ENCODE results near the gene PDCD5. TPM values are rescaled to one million over a fixed set of nuclear protein-coding genes. Genes with fewer than 3 reads are reported as not detected.
"Not testable (repeated sequence)": the region's sequence is repeated elsewhere in the genome, so short reads cannot be mapped to it uniquely, and the experiment has no call there.

The PDCD5 gene
- total RNA-seq, 2 donors from 2014 or later, result 47.5 to 53.7 TPM

DNA sequence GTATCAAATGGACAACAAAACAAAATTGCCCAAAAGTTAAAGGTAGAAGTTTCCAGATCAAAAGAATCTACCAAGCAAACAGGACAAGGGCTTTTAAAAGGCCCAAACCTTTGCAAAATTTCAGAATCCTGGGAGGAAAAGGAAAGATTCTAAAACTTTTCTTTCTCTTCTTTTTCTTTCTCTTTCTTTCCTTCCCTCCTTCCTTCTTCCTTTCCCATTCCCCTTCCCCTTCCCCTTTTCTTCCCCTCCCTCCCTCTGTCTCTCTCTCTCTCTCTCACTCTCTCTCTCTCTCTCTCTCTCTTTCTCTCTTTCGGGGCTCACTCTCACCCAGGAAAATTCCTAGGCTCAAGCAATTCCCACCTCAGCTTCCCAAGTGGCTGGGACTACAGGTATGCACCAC is 4.2 kb upstream of the PDCD5 start:
- Histone ChIP-seq H3K9me3 (no peaks in the 10 kb centered on the region), H3K27ac (no peak overlapping the region), H3K4me1 (peaks cover 6% of the 10 kb centered on the region), H3K27me3 (no peaks in the 10 kb centered on the region), H3K4me3 (no peak overlapping the region), H3K36me3 (replicated peaks in 1 of 2; ENCODE audit: insufficient read depth in 1 of 2, low read depth in 2 of 2) (no peaks in the 10 kb centered on the region)
- ATAC-seq, result no peak
- WGBS, 2 donors, result 76 to 78% methylated on average over 1 of the region's 1 CpG
- TF ChIP-seq POLR2A (IDR thresholded peaks at IDR 0.05), result no peak
- TF ChIP-seq, protein P1, sequence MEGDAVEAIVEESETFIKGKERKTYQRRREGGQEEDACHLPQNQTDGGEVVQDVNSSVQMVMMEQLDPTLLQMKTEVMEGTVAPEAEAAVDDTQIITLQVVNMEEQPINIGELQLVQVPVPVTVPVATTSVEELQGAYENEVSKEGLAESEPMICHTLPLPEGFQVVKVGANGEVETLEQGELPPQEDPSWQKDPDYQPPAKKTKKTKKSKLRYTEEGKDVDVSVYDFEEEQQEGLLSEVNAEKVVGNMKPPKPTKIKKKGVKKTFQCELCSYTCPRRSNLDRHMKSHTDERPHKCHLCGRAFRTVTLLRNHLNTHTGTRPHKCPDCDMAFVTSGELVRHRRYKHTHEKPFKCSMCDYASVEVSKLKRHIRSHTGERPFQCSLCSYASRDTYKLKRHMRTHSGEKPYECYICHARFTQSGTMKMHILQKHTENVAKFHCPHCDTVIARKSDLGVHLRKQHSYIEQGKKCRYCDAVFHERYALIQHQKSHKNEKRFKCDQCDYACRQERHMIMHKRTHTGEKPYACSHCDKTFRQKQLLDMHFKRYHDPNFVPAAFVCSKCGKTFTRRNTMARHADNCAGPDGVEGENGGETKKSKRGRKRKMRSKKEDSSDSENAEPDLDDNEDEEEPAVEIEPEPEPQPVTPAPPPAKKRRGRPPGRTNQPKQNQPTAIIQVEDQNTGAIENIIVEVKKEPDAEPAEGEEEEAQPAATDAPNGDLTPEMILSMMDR (IDR thresholded peaks at IDR 0.05), result no peak
- DNase-seq, result no peak
- intact Hi-C loops (cut with DNase I), result no loop called here

DNA sequence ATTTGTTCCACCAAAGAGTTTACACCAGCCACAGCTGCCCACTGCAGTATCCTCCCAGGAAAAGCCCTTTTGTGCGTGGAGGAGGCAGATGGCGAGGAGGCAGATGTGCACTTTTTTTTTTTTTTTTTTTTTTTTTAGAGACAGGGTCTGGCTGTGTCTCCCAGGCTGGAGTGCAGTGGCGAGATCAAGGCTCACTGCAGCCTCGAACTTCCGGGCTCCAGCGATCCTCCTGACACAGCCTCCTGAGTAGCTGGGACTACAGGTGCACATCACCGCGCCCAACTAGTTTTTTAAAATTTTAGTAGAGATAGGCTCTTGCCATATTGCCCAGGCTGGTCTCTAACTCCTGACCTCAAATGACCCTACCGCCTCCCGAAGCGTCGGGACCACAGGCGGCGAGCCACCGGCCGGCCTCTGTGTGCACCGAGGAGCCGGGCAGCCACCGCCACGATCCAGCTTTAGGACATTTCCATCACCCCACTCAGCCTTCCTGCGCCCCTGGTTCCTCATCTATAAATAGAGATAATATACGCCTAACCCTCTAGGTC is 563 bp upstream of the PDCD5 start:
- DNase-seq (no peak), ATAC-seq (peak; percentile 20)
- H3K27ac ChIP-seq, result peak overlapping the region in 2 of 4 donors; percentile 84 to 87
- TF ChIP-seq POLR2A (IDR thresholded peaks at IDR 0.05), result no peak
- TF ChIP-seq, protein P1 (IDR thresholded peaks at IDR 0.05), result no peak
- intact Hi-C loops (cut with DNase I), result no loop called here
- H3K27me3 ChIP-seq, result no peaks in the 10 kb centered on the region
- H3K36me3 ChIP-seq (replicated peaks in 1 of 2; ENCODE audit: insufficient read depth in 1 of 2, low read depth in 2 of 2), result peaks cover 0 to under 1% of the 10 kb centered on the region in 2 donors
- H3K9me3 ChIP-seq, result no peaks in the 10 kb centered on the region
- 19 to 26% methylated on average over 16 to 22 of the region's 22 CpGs for WGBS, 2 donors
- peaks cover 23% of the 10 kb centered on the region for H3K4me1 ChIP-seq
- peak overlapping the region in 1 of 2 donors; percentile 78 for H3K4me3 ChIP-seq

DNA sequence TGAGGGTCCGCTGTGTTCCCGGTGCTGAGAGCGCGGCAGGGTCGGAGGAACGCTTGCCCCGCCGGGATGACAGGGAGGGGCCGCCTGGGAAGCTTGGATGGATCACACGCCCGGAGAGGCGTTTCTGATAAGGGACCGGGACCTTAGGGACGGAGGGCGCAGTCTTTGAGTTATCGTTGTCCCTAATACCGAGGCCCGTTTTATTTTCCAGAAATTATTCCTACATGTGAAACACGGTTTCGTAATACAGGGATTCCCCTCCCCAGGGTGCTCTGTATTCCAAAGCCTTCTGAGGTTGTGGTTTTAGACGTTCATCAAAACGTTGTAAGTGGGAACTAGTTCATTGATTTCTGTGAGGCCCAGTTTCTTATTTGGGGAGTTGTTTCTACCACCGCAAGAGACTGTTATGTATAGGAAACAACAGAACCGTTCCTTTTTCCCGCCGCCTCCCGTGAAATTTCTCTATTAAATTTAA is 752 bp downstream of the PDCD5 start:
- Histone ChIP-seq H3K9me3 (no peaks in the 10 kb centered on the region), H3K27me3 (no peaks in the 10 kb centered on the region), H3K36me3 (replicated peaks in 1 of 2; ENCODE audit: insufficient read depth in 1 of 2, low read depth in 2 of 2) (peaks cover 5 to 10% of the 10 kb centered on the region in 2 donors), H3K4me1 (peaks cover 23% of the 10 kb centered on the region), H3K4me3 (peak overlapping the region; percentile 78 to 81), H3K27ac (peak overlapping the region; percentile 72 to 87 (median 80))
- ATAC-seq, result peak; percentile 14
- 6 to 7% methylated on average over 19 to 27 of the region's 27 CpGs for WGBS, 2 donors
- intact Hi-C loops (cut with DNase I), result no loop called here
- peak in 2 of 4 donors; percentile 16 to 31 for DNase-seq
- no peak for TF ChIP-seq POLR2A (IDR thresholded peaks at IDR 0.05)
- TF ChIP-seq, protein P1 (IDR thresholded peaks at IDR 0.05), result no peak

DNA sequence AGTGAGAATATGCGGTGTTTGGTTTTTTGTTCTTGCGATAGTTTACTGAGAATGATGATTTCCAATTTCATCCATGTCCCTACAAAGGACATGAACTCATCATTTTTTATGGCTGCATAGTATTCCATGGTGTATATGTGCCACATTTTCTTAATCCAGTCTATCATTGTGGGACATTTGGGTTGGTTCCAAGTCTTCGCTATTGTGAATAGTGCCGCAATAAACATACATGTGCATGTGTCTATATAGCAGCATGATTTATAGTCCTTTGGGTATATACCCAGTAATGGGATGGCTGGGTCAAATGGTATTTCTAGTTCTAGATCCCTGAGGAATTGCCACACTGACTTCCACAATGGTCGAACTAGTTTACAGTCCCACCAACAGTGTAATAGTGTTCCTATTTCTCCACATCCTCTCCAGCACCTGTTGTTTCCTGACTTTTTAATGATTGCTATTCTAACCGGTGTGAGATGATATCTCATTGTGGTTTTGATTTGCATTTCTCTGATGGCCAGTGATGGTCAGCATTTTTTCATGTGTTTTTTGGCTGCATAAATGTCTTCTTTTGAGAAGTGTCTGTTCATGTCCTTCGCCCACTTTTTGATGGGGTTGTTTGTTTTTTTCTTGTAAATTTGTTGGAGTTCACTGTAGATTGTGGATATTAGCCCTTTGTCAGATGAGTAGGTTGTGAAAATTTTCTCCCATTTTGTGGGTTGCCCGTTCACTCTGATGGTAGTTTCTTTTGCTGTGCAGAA is 6.9 kb downstream of the PDCD5 start:
- WGBS, 2 donors, result 95 to 96% methylated on average over 6 of the region's 8 CpGs
- H3K27ac ChIP-seq; intact Hi-C loops (cut with DNase I); H3K27me3 ChIP-seq; H3K4me3 ChIP-seq; H3K9me3 ChIP-seq; H3K4me1 ChIP-seq; ATAC-seq; DNase-seq: not testable (repeated sequence)
- peaks cover 5 to 14% of the 10 kb centered on the region in 2 donors for H3K36me3 ChIP-seq (replicated peaks in 1 of 2; ENCODE audit: insufficient read depth in 1 of 2, low read depth in 2 of 2)

DNA sequence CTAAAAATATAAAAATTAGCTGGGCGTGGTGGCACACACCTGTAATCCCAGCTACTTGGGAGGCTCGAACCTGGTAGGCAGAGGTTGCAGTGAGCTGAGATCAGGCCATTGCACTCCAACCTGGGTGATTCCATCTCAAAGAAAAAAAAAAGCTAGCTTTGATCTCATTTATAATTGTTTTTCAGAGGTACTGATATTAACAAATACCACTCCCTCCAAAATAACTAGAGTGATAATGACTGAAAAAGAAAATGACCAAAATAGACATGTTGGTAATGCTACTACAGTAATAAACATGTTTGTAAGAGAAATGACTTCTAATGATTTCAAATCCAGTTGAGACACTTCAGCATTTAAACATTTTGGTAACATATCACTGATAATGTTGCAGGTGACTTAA is 13.0 kb downstream of the PDCD5 start:
- 93 to 98% methylated on average over 2 of the region's 2 CpGs for WGBS, 2 donors
- H3K4me3 ChIP-seq, result no peak overlapping the region
- no peak for TF ChIP-seq POLR2A (IDR thresholded peaks at IDR 0.05)
- TF ChIP-seq, protein P1 (IDR thresholded peaks at IDR 0.05), result no peak
- no peaks in the 10 kb centered on the region for H3K27me3 ChIP-seq
- no peaks in the 10 kb centered on the region for H3K4me1 ChIP-seq
- no peak overlapping the region for H3K27ac ChIP-seq
- peaks cover 6 to 22% of the 10 kb centered on the region in 2 donors for H3K36me3 ChIP-seq (replicated peaks in 1 of 2; ENCODE audit: insufficient read depth in 1 of 2, low read depth in 2 of 2)
- H3K9me3 ChIP-seq, result no peaks in the 10 kb centered on the region
- DNase-seq (no peak), ATAC-seq (no peak)
- intact Hi-C loops (cut with DNase I), result no loop called here

Measured in body of pancreas (tissue), 4 donors.